ENCODE measurements around the gene SLC37A3. TPM values are rescaled to one million over a fixed set of nuclear protein-coding genes. Genes with fewer than 3 reads are reported as not detected.

Gene SLC37A3
- total and polyA plus RNA-seq, 7 donors, result 5.3 to 9.1 (median 7.5) TPM

DNA sequence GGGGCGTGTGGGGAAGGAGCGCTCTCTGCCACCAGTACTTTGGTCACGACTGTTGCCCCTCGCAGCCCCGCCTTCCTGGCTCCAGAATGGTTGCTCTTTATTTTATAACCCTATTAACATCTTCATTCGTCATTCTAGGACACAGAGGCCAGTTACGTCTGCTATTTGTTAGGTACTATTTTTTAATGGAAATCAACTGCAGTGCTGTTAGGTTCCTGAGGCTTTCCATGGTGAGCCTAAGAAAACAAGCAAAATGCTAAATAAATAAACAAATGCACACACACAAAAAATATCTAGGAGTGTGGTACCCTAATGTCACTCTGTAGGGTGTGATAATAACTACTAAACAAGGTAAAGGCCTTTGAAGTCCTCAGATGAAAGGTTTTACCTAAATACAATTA, 71.1 kb downstream of the SLC37A3 start:
- Histone ChIP-seq H3K27ac (no peak overlapping the region), H3K36me3 (ENCODE audit: insufficient read depth in 1 of 2, low read depth in 1 of 2) (no peaks in the 10 kb centered on the region), H3K4me1 (no peaks in the 10 kb centered on the region), H3K4me3 (no peak overlapping the region), H3K27me3 (ENCODE audit: insufficient read depth in 3 of 3, low read length in 2 of 3) (no peaks in the 10 kb centered on the region), H3K9me3 (no peaks in the 10 kb centered on the region)
- ATAC-seq (no peak), DNase-seq (no peak)
- TF ChIP-seq CTCF (IDR thresholded peaks at IDR 0.05), result no peak
- intact Hi-C loops (cut with DNase I), result loop anchor here (5.0 to 10.0 kb wide), 2 partner anchors 150 to 152 kb away; partner anchors contain the start of gene KDM7A (in 2 of the 2)
- 80 to 90% (median 86%) methylated on average over 7 of the region's 7 CpGs for WGBS, 3 donors

GRCh38 chr7:140326116-140326928, 72.0 kb downstream of the SLC37A3 start:
- Histone ChIP-seq H3K27me3 (ENCODE audit: insufficient read depth in 3 of 3, low read length in 2 of 3) (no peaks in the 10 kb centered on the region), H3K9me3 (no peaks in the 10 kb centered on the region), H3K36me3 (ENCODE audit: insufficient read depth in 1 of 2, low read depth in 1 of 2) (no peaks in the 10 kb centered on the region), H3K4me3 (peak overlapping the region; percentile 25), H3K27ac (no peak overlapping the region), H3K4me1 (no peaks in the 10 kb centered on the region)
- WGBS, 3 donors, result 33 to 44% (median 41%) methylated on average over 16 of the region's 16 CpGs
- TF ChIP-seq CTCF (IDR thresholded peaks at IDR 0.05), result peak; percentile 66
- DNase-seq, result peak; percentile 31 to 60
- intact Hi-C loops (cut with DNase I), result loop anchor here (5.0 to 10.0 kb wide), 2 partner anchors 149 to 152 kb away; partner anchors contain the start of gene KDM7A (in 2 of the 2)
- peak; percentile 65 to 91 (median 79) for ATAC-seq

DNA sequence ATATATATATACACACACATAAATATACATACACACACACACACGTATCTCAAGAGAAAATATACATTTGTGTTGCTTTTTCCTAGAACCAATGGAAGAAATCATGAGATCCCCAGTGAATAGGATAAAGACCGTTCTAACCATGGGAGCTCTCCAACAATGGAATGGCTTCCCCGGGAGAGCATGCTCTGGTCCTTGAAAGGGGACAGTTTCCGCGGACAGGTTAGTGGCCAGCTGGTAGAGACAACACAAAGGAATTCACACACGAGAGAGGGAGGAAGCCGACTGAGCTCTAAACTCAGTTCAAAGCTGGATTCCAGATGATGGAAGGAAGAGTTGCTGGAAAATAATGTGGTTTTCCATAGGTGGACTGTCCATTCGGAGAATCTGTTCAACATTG, 72.7 kb downstream of the SLC37A3 start:
- Histone ChIP-seq H3K9me3 (no peaks in the 10 kb centered on the region), H3K27me3 (ENCODE audit: insufficient read depth in 3 of 3, low read length in 2 of 3) (no peaks in the 10 kb centered on the region), H3K36me3 (ENCODE audit: insufficient read depth in 1 of 2, low read depth in 1 of 2) (no peaks in the 10 kb centered on the region), H3K4me1 (no peaks in the 10 kb centered on the region), H3K4me3 (peak overlapping the region; percentile 25), H3K27ac (no peak overlapping the region)
- no peak for DNase-seq
- WGBS, 3 donors, result 70 to 84% (median 75%) methylated on average over 8 of the region's 8 CpGs
- ATAC-seq, result no peak
- no peak for TF ChIP-seq CTCF (IDR thresholded peaks at IDR 0.05)
- intact Hi-C loops (cut with DNase I), result loop anchor here (5.0 to 10.0 kb wide), 2 partner anchors 148 to 151 kb away; partner anchors contain the start of gene KDM7A (in 2 of the 2)

- Histone ChIP-seq H3K36me3 (ENCODE audit: insufficient read depth in 1 of 2, low read depth in 1 of 2) (no peaks in the 10 kb centered on the region), H3K27me3 (ENCODE audit: insufficient read depth in 3 of 3, low read length in 2 of 3) (no peaks in the 10 kb centered on the region), H3K27ac (no peak overlapping the region), H3K4me1 (no peaks in the 10 kb centered on the region), H3K9me3 (no peaks in the 10 kb centered on the region), H3K4me3 (no peak overlapping the region)
- 89 to 95% (median 94%) methylated on average over 2 of the region's 2 CpGs for WGBS, 3 donors
- TF ChIP-seq CTCF (IDR thresholded peaks at IDR 0.05), result no peak
- intact Hi-C loops (cut with DNase I), result loop anchor here (5.0 to 10.0 kb wide), 2 partner anchors 147 to 150 kb away; partner anchors contain the start of gene KDM7A (in 2 of the 2)
- ATAC-seq (no peak), DNase-seq (no peak)
Measured at GRCh38 chr7:140324714-140325113, 73.6 kb downstream of the SLC37A3 start.
